ENCODE results near the gene FOXD2. TPM values are rescaled to one million over a fixed set of nuclear protein-coding genes. Genes with fewer than 3 reads are reported as not detected.

FOXD2 gene
- total RNA-seq, 1 experiment from 2014 or later = 0.07 TPM

GRCh38 chr1:47469910-47470309 lies 32.1 kb downstream of the FOXD2 start:
- H3K27ac ChIP-seq (ENCODE audit: low read length) = no peak overlapping the region
- H3K4me1 ChIP-seq (ENCODE audit: low read length) = no peaks in the 10 kb centered on the region
- H3K27me3 ChIP-seq (ENCODE audit: low read length) = no peaks in the 10 kb centered on the region
- H2AFZ ChIP-seq (ENCODE audit: low read length) = no peak overlapping the region
- no peak overlapping the region for H3K9ac ChIP-seq (ENCODE audit: low read length)
- no peaks in the 10 kb centered on the region for H3K9me2 ChIP-seq (replicated peaks; ENCODE audit: insufficient read depth, low read length)
- H3K4me3 ChIP-seq (ENCODE audit: low read length) = no peak overlapping the region
- H4K20me1 ChIP-seq (ENCODE audit: insufficient read depth, low read depth, low read length) = no peaks in the 10 kb centered on the region
- H3K4me2 ChIP-seq (ENCODE audit: low read depth, low read length, poor library complexity, severe bottlenecking) = no peak overlapping the region
- H3K9me3 ChIP-seq (ENCODE audit: low read length) = no peaks in the 10 kb centered on the region
- no peaks in the 10 kb centered on the region for H3K36me3 ChIP-seq (ENCODE audit: insufficient read depth, low read length)
- DNase-seq = no peak
- no peaks in the 10 kb centered on the region for H3K79me2 ChIP-seq (ENCODE audit: low read length)

- Histone ChIP-seq H3K4me3 (ENCODE audit: low read length) (no peak overlapping the region), H3K27ac (ENCODE audit: low read length) (no peak overlapping the region), H2AFZ (ENCODE audit: low read length) (no peak overlapping the region), H3K27me3 (ENCODE audit: low read length) (no peaks in the 10 kb centered on the region), H3K9me2 (replicated peaks; ENCODE audit: insufficient read depth, low read length) (no peaks in the 10 kb centered on the region), H3K4me1 (ENCODE audit: low read length) (no peaks in the 10 kb centered on the region), H3K9me3 (ENCODE audit: low read length) (no peaks in the 10 kb centered on the region), H3K4me2 (ENCODE audit: low read depth, low read length, poor library complexity, severe bottlenecking) (no peak overlapping the region), H3K9ac (ENCODE audit: low read length) (no peak overlapping the region), H4K20me1 (ENCODE audit: insufficient read depth, low read depth, low read length) (no peaks in the 10 kb centered on the region), H3K79me2 (ENCODE audit: low read length) (no peaks in the 10 kb centered on the region), H3K36me3 (ENCODE audit: insufficient read depth, low read length) (no peaks in the 10 kb centered on the region)
- DNase-seq = no peak
These were observed 33.3 kb downstream of the FOXD2 start for GRCh38 chr1:47471163-47471562.

GRCh38 chr1:47474278-47475193 lies 36.7 kb downstream of the FOXD2 start:
- Histone ChIP-seq H4K20me1 (ENCODE audit: insufficient read depth, low read depth, low read length) (no peaks in the 10 kb centered on the region), H2AFZ (ENCODE audit: low read length) (no peak overlapping the region), H3K79me2 (ENCODE audit: low read length) (no peaks in the 10 kb centered on the region), H3K4me1 (ENCODE audit: low read length) (no peaks in the 10 kb centered on the region), H3K9me2 (replicated peaks; ENCODE audit: insufficient read depth, low read length) (no peaks in the 10 kb centered on the region), H3K36me3 (ENCODE audit: insufficient read depth, low read length) (no peaks in the 10 kb centered on the region), H3K9me3 (ENCODE audit: low read length) (no peaks in the 10 kb centered on the region), H3K4me2 (ENCODE audit: low read depth, low read length, poor library complexity, severe bottlenecking) (no peak overlapping the region), H3K9ac (ENCODE audit: low read length) (no peak overlapping the region), H3K4me3 (ENCODE audit: low read length) (no peak overlapping the region), H3K27ac (ENCODE audit: low read length) (no peak overlapping the region), H3K27me3 (ENCODE audit: low read length) (no peaks in the 10 kb centered on the region)
- DNase-seq = no peak

- no peak for DNase-seq
- no peaks in the 10 kb centered on the region for H3K36me3 ChIP-seq (ENCODE audit: insufficient read depth, low read length)
- no peaks in the 10 kb centered on the region for H3K9me3 ChIP-seq (ENCODE audit: low read length)
- no peaks in the 10 kb centered on the region for H3K79me2 ChIP-seq (ENCODE audit: low read length)
- H2AFZ ChIP-seq (ENCODE audit: low read length) = no peak overlapping the region
- no peaks in the 10 kb centered on the region for H4K20me1 ChIP-seq (ENCODE audit: insufficient read depth, low read depth, low read length)
- H3K4me1 ChIP-seq (ENCODE audit: low read length) = no peaks in the 10 kb centered on the region
- H3K9me2 ChIP-seq (replicated peaks; ENCODE audit: insufficient read depth, low read length) = no peaks in the 10 kb centered on the region
- H3K4me3 ChIP-seq (ENCODE audit: low read length) = no peak overlapping the region
- no peak overlapping the region for H3K9ac ChIP-seq (ENCODE audit: low read length)
- H3K4me2 ChIP-seq (ENCODE audit: low read depth, low read length, poor library complexity, severe bottlenecking) = no peak overlapping the region
- no peaks in the 10 kb centered on the region for H3K27me3 ChIP-seq (ENCODE audit: low read length)
- H3K27ac ChIP-seq (ENCODE audit: low read length) = no peak overlapping the region
These were observed 39.8 kb downstream of the FOXD2 start for GRCh38 chr1:47477595-47478080.

- no peaks in the 10 kb centered on the region for H4K20me1 ChIP-seq (ENCODE audit: insufficient read depth, low read depth, low read length)
- no peak overlapping the region for H3K4me3 ChIP-seq (ENCODE audit: low read length)
- H2AFZ ChIP-seq (ENCODE audit: low read length) = no peak overlapping the region
- H3K9me3 ChIP-seq (ENCODE audit: low read length) = no peaks in the 10 kb centered on the region
- no peak overlapping the region for H3K4me2 ChIP-seq (ENCODE audit: low read depth, low read length, poor library complexity, severe bottlenecking)
- no peaks in the 10 kb centered on the region for H3K9me2 ChIP-seq (replicated peaks; ENCODE audit: insufficient read depth, low read length)
- H3K4me1 ChIP-seq (ENCODE audit: low read length) = no peaks in the 10 kb centered on the region
- H3K27ac ChIP-seq (ENCODE audit: low read length) = no peak overlapping the region
- no peak for DNase-seq
- no peaks in the 10 kb centered on the region for H3K79me2 ChIP-seq (ENCODE audit: low read length)
- no peaks in the 10 kb centered on the region for H3K36me3 ChIP-seq (ENCODE audit: insufficient read depth, low read length)
- H3K27me3 ChIP-seq (ENCODE audit: low read length) = no peaks in the 10 kb centered on the region
- no peak overlapping the region for H3K9ac ChIP-seq (ENCODE audit: low read length)
These were observed 40.2 kb downstream of the FOXD2 start for GRCh38 chr1:47478090-47478489.

- Histone ChIP-seq H3K9ac (ENCODE audit: low read length) (no peak overlapping the region), H3K4me1 (ENCODE audit: low read length) (no peaks in the 10 kb centered on the region), H2AFZ (ENCODE audit: low read length) (no peak overlapping the region), H3K27me3 (ENCODE audit: low read length) (no peaks in the 10 kb centered on the region), H3K79me2 (ENCODE audit: low read length) (no peaks in the 10 kb centered on the region), H3K9me2 (replicated peaks; ENCODE audit: insufficient read depth, low read length) (no peaks in the 10 kb centered on the region), H3K36me3 (ENCODE audit: insufficient read depth, low read length) (no peaks in the 10 kb centered on the region), H3K4me2 (ENCODE audit: low read depth, low read length, poor library complexity, severe bottlenecking) (no peak overlapping the region), H3K27ac (ENCODE audit: low read length) (no peak overlapping the region), H3K9me3 (ENCODE audit: low read length) (no peaks in the 10 kb centered on the region), H3K4me3 (ENCODE audit: low read length) (no peak overlapping the region), H4K20me1 (ENCODE audit: insufficient read depth, low read depth, low read length) (no peaks in the 10 kb centered on the region)
- no peak for DNase-seq
These were observed 41.8 kb downstream of the FOXD2 start for GRCh38 chr1:47479664-47480063.

GRCh38 chr1:47481936-47482335 lies 44.1 kb downstream of the FOXD2 start:
- Histone ChIP-seq H3K36me3 (ENCODE audit: insufficient read depth, low read length) (no peaks in the 10 kb centered on the region), H3K79me2 (ENCODE audit: low read length) (no peaks in the 10 kb centered on the region), H2AFZ (ENCODE audit: low read length) (no peak overlapping the region), H3K4me3 (ENCODE audit: low read length) (no peak overlapping the region), H3K9me3 (ENCODE audit: low read length) (no peaks in the 10 kb centered on the region), H3K9ac (ENCODE audit: low read length) (no peak overlapping the region), H3K4me2 (ENCODE audit: low read depth, low read length, poor library complexity, severe bottlenecking) (no peak overlapping the region), H3K4me1 (ENCODE audit: low read length) (no peaks in the 10 kb centered on the region), H3K27ac (ENCODE audit: low read length) (no peak overlapping the region), H3K27me3 (ENCODE audit: low read length) (no peaks in the 10 kb centered on the region), H3K9me2 (replicated peaks; ENCODE audit: insufficient read depth, low read length) (no peaks in the 10 kb centered on the region), H4K20me1 (ENCODE audit: insufficient read depth, low read depth, low read length) (no peaks in the 10 kb centered on the region)
- no peak for DNase-seq

GRCh38 chr1:47482786-47483185 lies 44.9 kb downstream of the FOXD2 start:
- H3K79me2 ChIP-seq (ENCODE audit: low read length) = no peaks in the 10 kb centered on the region
- H3K4me2 ChIP-seq (ENCODE audit: low read depth, low read length, poor library complexity, severe bottlenecking) = no peak overlapping the region
- no peaks in the 10 kb centered on the region for H3K9me2 ChIP-seq (replicated peaks; ENCODE audit: insufficient read depth, low read length)
- no peak for DNase-seq
- no peak overlapping the region for H3K4me3 ChIP-seq (ENCODE audit: low read length)
- H3K27ac ChIP-seq (ENCODE audit: low read length) = no peak overlapping the region
- H3K9me3 ChIP-seq (ENCODE audit: low read length) = no peaks in the 10 kb centered on the region
- H4K20me1 ChIP-seq (ENCODE audit: insufficient read depth, low read depth, low read length) = no peaks in the 10 kb centered on the region
- no peaks in the 10 kb centered on the region for H3K36me3 ChIP-seq (ENCODE audit: insufficient read depth, low read length)
- no peaks in the 10 kb centered on the region for H3K4me1 ChIP-seq (ENCODE audit: low read length)
- H2AFZ ChIP-seq (ENCODE audit: low read length) = no peak overlapping the region
- H3K27me3 ChIP-seq (ENCODE audit: low read length) = no peaks in the 10 kb centered on the region
- no peak overlapping the region for H3K9ac ChIP-seq (ENCODE audit: low read length)

Data from Karpas-422 (cell line).